Endothelial cell of umbilical vein (primary cell): Measurements from ENCODE around the gene CD247. TPM values are rescaled to one million over a fixed set of nuclear protein-coding genes. Genes with fewer than 3 reads are reported as not detected.

Experiments used
- BruUV-seq: library from RNA; stranded (reverse); fragments of 400-500 nt; replicated peaks from 2 replicates; lab custom pipeline; 2021; lab: Mats Ljungman, UMichigan
- CTCF ChIA-PET: fragments of 300-600, 350-600 bp; sonication (Branson Sonifier 250); formaldehyde crosslinking; loops from one replicate; lab custom pipeline; 2021; ENCODE audit warnings: antibody characterized with exemption, inconsistent platforms; lab: Charles Lee
- POLR2A ChIA-PET: fragments of 300-600, 350-600 bp; sonication (Branson Sonifier 250); formaldehyde crosslinking; loops from one replicate; lab custom pipeline; 2021; ENCODE audit warnings: antibody characterized with exemption, inconsistent platforms; lab: Charles Lee
- DNase-seq: peaks from one replicate; pipeline ENCODE4 v3.0.0-alpha.2; 2011; ENCODE audit warnings: low read depth, low spot score
- FAIRE-seq: peaks from 2 replicates; lab custom pipeline; 2011; peaks lifted over from hg19 to GRCh38; lab: Jason Lieb, UNC
- H2AFZ ChIP-seq: 2 replicates; pipeline ENCODE4 v1.6.0; 2012; ENCODE audit warnings: low read depth, low read length, control low read depth, inconsistent platforms
- H3K27ac ChIP-seq: 2 replicates; pipeline ENCODE4 v1.5.1; 2011; ENCODE audit warnings: low read depth, mild to moderate bottlenecking, control low read depth, low read length, moderate library complexity; ENCODE audit not compliant: insufficient read depth
- H3K27me3 ChIP-seq, 2 experiments: 2 replicates each; pipeline versions ENCODE4 v1.6.0 to v1.6.1; 2011; ENCODE audit warnings: low read length in 2 of 2, mixed read lengths in 1 of 2; ENCODE audit not compliant: control insufficient read depth in 2 of 2, insufficient read depth in 2 of 2
- H3K36me3 ChIP-seq, 2 experiments: 2 replicates in 1 of 2; 3 replicates in 1 of 2; pipeline ENCODE4 v1.5.1; 2011; ENCODE audit warnings: low read length in 2 of 2, mild to moderate bottlenecking in 1 of 2, moderate library complexity in 1 of 2; ENCODE audit not compliant: control insufficient read depth in 2 of 2, insufficient read depth in 2 of 2; ENCODE audit errors: extremely low read depth in 1 of 2
- H3K4me1 ChIP-seq: 3 replicates; pipeline ENCODE4 v1.5.1; 2011; ENCODE audit warnings: mild to moderate bottlenecking, low read length; ENCODE audit not compliant: control insufficient read depth, insufficient read depth; ENCODE audit errors: extremely low read depth
- H3K4me2 ChIP-seq: 2 replicates; pipeline ENCODE4 v1.6.1; 2011; ENCODE audit warnings: low read length, control low read depth, mixed read lengths; ENCODE audit not compliant: insufficient read depth
- H3K4me3 ChIP-seq, 3 experiments: fragments of 200-600 bp in 1 of 3; sonication (generic), shearing (Covaris generic) in 1 of 3; replicated peaks in 1 of 3; 2 replicates each; pipeline ENCODE4 v1.5.1; 2011 to 2016; ENCODE audit warnings: control low read depth in 3 of 3, low read length in 3 of 3, mild to moderate bottlenecking in 2 of 3, inconsistent platforms in 1 of 3, low read depth in 1 of 3, moderate library complexity in 1 of 3; ENCODE audit not compliant: insufficient read depth in 1 of 3
- H3K79me2 ChIP-seq: 2 replicates; pipeline ENCODE4 v1.6.0; 2012; ENCODE audit warnings: low read length, inconsistent platforms; ENCODE audit not compliant: control insufficient read depth, insufficient read depth
- H3K9ac ChIP-seq: replicated peaks from 2 replicates; pipeline ENCODE3; 2011; ENCODE audit warnings: low read length, control low read depth; ENCODE audit not compliant: insufficient read depth; ENCODE audit errors: extremely low read depth
- H3K9me1 ChIP-seq: replicated peaks from 3 replicates; pipeline ENCODE4 v1.6.0; 2011; ENCODE audit warnings: mild to moderate bottlenecking, low read length; ENCODE audit not compliant: control insufficient read depth, insufficient read depth; ENCODE audit errors: extremely low read depth
- H3K9me3 ChIP-seq: replicated peaks from 2 replicates; pipeline ENCODE4 v1.5.1; 2012; ENCODE audit warnings: low read length, inconsistent platforms; ENCODE audit not compliant: control insufficient read depth, insufficient read depth
- H4K20me1 ChIP-seq: replicated peaks from 2 replicates; pipeline ENCODE3; 2011; ENCODE audit warnings: mild to moderate bottlenecking, low read length; ENCODE audit not compliant: control insufficient read depth, insufficient read depth; ENCODE audit errors: extremely low read depth
- EZH2 ChIP-seq: IDR thresholded peaks from 2 replicates; pipeline ENCODE4 v1.6.1; 2012; ENCODE audit warnings: borderline replicate concordance, low read depth, mild to moderate bottlenecking, moderate library complexity, low read length, inconsistent platforms; ENCODE audit not compliant: severe bottlenecking
- FOS ChIP-seq: IDR thresholded peaks from 2 replicates; pipeline ENCODE4 v1.6.1; 2011; ENCODE audit warnings: mild to moderate bottlenecking, low read length, moderate library complexity, borderline replicate concordance; ENCODE audit not compliant: insufficient read depth
- GATA2 ChIP-seq: IDR thresholded peaks from 2 replicates; pipeline ENCODE4 v1.7.0; 2011; ENCODE audit warnings: low read depth, mild to moderate bottlenecking, moderate library complexity, mixed read lengths, low read length; ENCODE audit not compliant: insufficient read length, insufficient read depth
- JUN ChIP-seq: IDR thresholded peaks from 2 replicates; pipeline ENCODE4 v1.6.1; 2011; ENCODE audit warnings: borderline replicate concordance, low read depth; ENCODE audit not compliant: insufficient read length, insufficient read depth
- MAX ChIP-seq: IDR thresholded peaks from 2 replicates; pipeline ENCODE4 v1.6.1; 2011; ENCODE audit not compliant: insufficient read depth, insufficient read length
- MYC ChIP-seq: IDR thresholded peaks from one replicate; pipeline ENCODE4 v1.6.1; 2011; ENCODE audit warnings: mild to moderate bottlenecking, low read depth, low read length
- POLR2A ChIP-seq: IDR thresholded peaks from 2 replicates; pipeline ENCODE4 v1.6.1; 2012; ENCODE audit warnings: low read depth, mild to moderate bottlenecking, control low read depth, low read length
- POLR2AphosphoS5 ChIP-seq: IDR thresholded peaks from 2 replicates; pipeline ENCODE4 v1.6.1; 2012; ENCODE audit warnings: low read depth, mild to moderate bottlenecking, control low read depth, low read length, moderate library complexity; ENCODE audit not compliant: insufficient read depth
- dilution Hi-C: fragments of 300-500 bp; cut with MboI; formaldehyde crosslinking; loops from one replicate; pipeline ENCODE4 v1.15.0; 2019; ENCODE audit warnings: low sequenced_read_pairs; ENCODE audit not compliant: extremely low pct_ligation_motif_present
- intact Hi-C: fragments of 100-400 bp; cut with micrococcal nuclease; formaldehyde crosslinking; loops from one replicate; pipeline ENCODE4 v1.10.0; 2022
- polyA plus RNA-seq, 4 experiments: library from polyadenylated mRNA; depleted of rRNA in 3 of 4; stranded (reverse) in 3 of 4; unstranded in 1 of 4; fragments of >200 nt; gene quantifications; 2 replicates each; pipeline versions ENCODE4 v1.2.1 to v1.2.3, GENCODE V29; 2011 to 2012; ENCODE audit warnings: missing spikeins in 1 of 4
- total RNA-seq: library from RNA; stranded (reverse); gene quantifications from 2 replicates; pipeline ENCODE4 v1.2.3, GENCODE V29; 2021
- TF ChIP-seq, protein P1 (sequence below), 2 donors: IDR thresholded peaks; 1 replicate in 1 of 2; 2 replicates in 1 of 2; pipeline ENCODE4 v1.5.1; 2011; ENCODE audit warnings: low read length in 2 of 2, mild to moderate bottlenecking in 2 of 2, moderate library complexity in 2 of 2, control low read depth in 1 of 2, inconsistent platforms in 1 of 2, low read depth in 1 of 2; ENCODE audit not compliant: insufficient read depth in 1 of 2; ENCODE audit errors: extremely low read depth in 1 of 2

Gene CD247
- total and polyA plus RNA-seq, 2 donors (not counting 3 experiments of a cell fraction or from before 2014, with no cell fraction given), result not detected

GRCh38 chr1:167510881-167511280 lies 7.4 kb downstream of the CD247 start:
- Histone ChIP-seq H2AFZ (no peak overlapping the region), H3K4me1 (no peaks in the 10 kb centered on the region), H3K27me3 (peaks cover 0 to 3% of the 10 kb centered on the region in 2 experiments), H3K79me2 (no peaks in the 10 kb centered on the region), H3K27ac (no peak overlapping the region), H3K9ac (no peak overlapping the region), H3K4me2 (no peak overlapping the region), H3K9me3 (no peaks in the 10 kb centered on the region), H3K36me3 (no peaks in the 10 kb centered on the region), H4K20me1 (no peaks in the 10 kb centered on the region), H3K4me3 (no peak overlapping the region), H3K9me1 (no peaks in the 10 kb centered on the region)
- intact Hi-C loops, result no loop called here
- FAIRE-seq, result no peak
- TF ChIP-seq, protein P1, sequence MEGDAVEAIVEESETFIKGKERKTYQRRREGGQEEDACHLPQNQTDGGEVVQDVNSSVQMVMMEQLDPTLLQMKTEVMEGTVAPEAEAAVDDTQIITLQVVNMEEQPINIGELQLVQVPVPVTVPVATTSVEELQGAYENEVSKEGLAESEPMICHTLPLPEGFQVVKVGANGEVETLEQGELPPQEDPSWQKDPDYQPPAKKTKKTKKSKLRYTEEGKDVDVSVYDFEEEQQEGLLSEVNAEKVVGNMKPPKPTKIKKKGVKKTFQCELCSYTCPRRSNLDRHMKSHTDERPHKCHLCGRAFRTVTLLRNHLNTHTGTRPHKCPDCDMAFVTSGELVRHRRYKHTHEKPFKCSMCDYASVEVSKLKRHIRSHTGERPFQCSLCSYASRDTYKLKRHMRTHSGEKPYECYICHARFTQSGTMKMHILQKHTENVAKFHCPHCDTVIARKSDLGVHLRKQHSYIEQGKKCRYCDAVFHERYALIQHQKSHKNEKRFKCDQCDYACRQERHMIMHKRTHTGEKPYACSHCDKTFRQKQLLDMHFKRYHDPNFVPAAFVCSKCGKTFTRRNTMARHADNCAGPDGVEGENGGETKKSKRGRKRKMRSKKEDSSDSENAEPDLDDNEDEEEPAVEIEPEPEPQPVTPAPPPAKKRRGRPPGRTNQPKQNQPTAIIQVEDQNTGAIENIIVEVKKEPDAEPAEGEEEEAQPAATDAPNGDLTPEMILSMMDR (IDR thresholded peaks at IDR 0.05; ENCODE audit: extremely low read depth in 1 of 2, insufficient read depth in 1 of 2, low read depth in 1 of 2, low read length in 2 of 2), result no peak
- TF ChIP-seq POLR2A, result no peak
- TF ChIP-seq FOS, result no peak
- no peak for TF ChIP-seq EZH2
- no peak for TF ChIP-seq MYC
- no peak for TF ChIP-seq JUN
- no peak for TF ChIP-seq POLR2AphosphoS5
- TF ChIP-seq GATA2, result no peak
- TF ChIP-seq MAX, result no peak
- no TSS peak for BruUV-seq
- CTCF ChIA-PET, result no interaction called here
- DNase-seq, result no peak
- POLR2A ChIA-PET, result no interaction called here
- dilution Hi-C loops, result no loop called here
